Breast epithelium (tissue), 4 donors: ENCODE data around the gene KCNK7. TPM values are rescaled to one million over a fixed set of nuclear protein-coding genes. Genes with fewer than 3 reads are reported as not detected.
A peak's percentile ranks its signal among the peaks of the same experiment; 100 is the strongest.

Source experiments
- DNase-seq, 2 donors: peaks; one replicate each; pipeline ENCODE4 v3.0.0-alpha.2; 2019; ENCODE audit warnings: low spot score in 2 of 2
- H3K27ac ChIP-seq, 2 donors: fragments of 200-600 bp; sonication (generic) in 1 of 2; one replicate each; pipeline ENCODE4 v1.5.1; 2016 to 2019; ENCODE audit warnings: mild to moderate bottlenecking in 1 of 2
- H3K27me3 ChIP-seq, 2 donors: fragments of 200-600 bp; sonication (generic) in 1 of 2; one replicate each; pipeline versions ENCODE4 v1.5.1 to v1.6.0; 2017 to 2019; ENCODE audit warnings: control low read depth in 1 of 2, mild to moderate bottlenecking in 1 of 2
- H3K36me3 ChIP-seq: fragments of 200-600 bp; one replicate; pipeline ENCODE4 v1.5.1; 2019
- H3K4me1 ChIP-seq, 2 donors: fragments of 200-600 bp; sonication (generic); one replicate each; pipeline ENCODE4 v1.5.1; 2016 to 2019; ENCODE audit warnings: control low read depth in 1 of 2
- H3K4me3 ChIP-seq, 3 donors: fragments of 200-600 bp; sonication (generic); 1 replicate in 2 of 3; 2 replicates in 1 of 3; pipeline ENCODE4 v1.5.1; 2016 to 2019; ENCODE audit warnings: mild to moderate bottlenecking in 3 of 3, moderate library complexity in 2 of 3
- H3K9me3 ChIP-seq, 2 donors: fragments of 200-600 bp; sonication (generic) in 1 of 2; one replicate each; pipeline ENCODE4 v1.5.1; 2016 to 2019; ENCODE audit warnings: control low read depth in 1 of 2
- CTCF ChIP-seq, 3 donors: fragments of 450-650 bp; IDR thresholded peaks; one replicate each; pipeline ENCODE4 v1.5.1; 2016 to 2017; ENCODE audit warnings: antibody characterized with exemption in 3 of 3, mild to moderate bottlenecking in 3 of 3, moderate library complexity in 3 of 3
- POLR2A ChIP-seq: fragments of 450-650 bp; IDR thresholded peaks from one replicate; pipeline ENCODE4 v1.6.1; 2016; ENCODE audit warnings: antibody characterized with exemption, mild to moderate bottlenecking, moderate library complexity
- POLR2AphosphoS5 ChIP-seq, 3 donors: sonication (generic); formaldehyde crosslinking; IDR thresholded peaks; one replicate each; pipeline ENCODE4 v1.6.1; 2017; ENCODE audit warnings: antibody characterized with exemption in 3 of 3
- intact Hi-C: fragments of 100-400 bp; cut with DNase I; formaldehyde crosslinking; loops from one replicate; pipeline ENCODE4 v1.15.1; 2023; ENCODE audit warnings: low total_unique reads
- total RNA-seq, 3 donors: library from RNA; depleted of rRNA; stranded (reverse); fragments of >200 nt; gene quantifications; one replicate each; pipeline ENCODE4 v1.1.0, GENCODE V29; 2016

Gene KCNK7
- total RNA-seq, 3 donors from 2014 or later: 0.33 to 2.2 (median 0.80) TPM

DNA sequence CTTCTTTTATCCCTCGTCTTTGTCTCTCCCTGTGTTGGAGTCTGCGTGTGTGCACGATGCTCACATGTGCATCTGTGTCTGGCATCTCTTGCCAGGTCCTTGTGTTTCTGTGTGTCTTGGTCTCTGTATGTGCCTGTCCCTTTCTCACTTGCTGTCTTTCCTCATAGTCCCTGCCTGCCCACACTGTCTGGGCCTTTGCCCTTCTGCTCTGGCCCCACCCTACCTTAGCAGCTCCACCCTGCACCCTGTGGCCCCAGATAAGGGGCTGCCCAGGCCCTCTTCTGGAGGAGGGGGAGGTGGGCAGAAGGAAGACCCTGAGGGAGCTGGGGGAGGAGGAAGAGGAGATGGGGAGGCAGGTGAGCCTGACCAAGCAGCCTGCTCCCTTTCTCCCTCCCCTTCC lies 16.9 kb downstream of the KCNK7 start:
- Histone ChIP-seq H3K4me3 (no peak overlapping the region), H3K27ac (no peak overlapping the region), H3K4me1 (peaks cover 23 to 24% of the 10 kb centered on the region in 2 donors), H3K9me3 (no peaks in the 10 kb centered on the region), H3K27me3 (no peaks in the 10 kb centered on the region), H3K36me3 (no peaks in the 10 kb centered on the region)
- intact Hi-C loops: loop anchor here (5.0 kb wide), 1 partner anchor 34 kb away; the partner anchor contains the start of gene MAP3K11
- DNase-seq: no peak
- TF ChIP-seq CTCF (IDR thresholded peaks at IDR 0.05): no peak
- no peak for TF ChIP-seq POLR2AphosphoS5 (IDR thresholded peaks at IDR 0.05)
- no peak for TF ChIP-seq POLR2A

- peaks cover 24 to 26% of the 10 kb centered on the region in 2 donors for H3K4me1 ChIP-seq
- intact Hi-C loops: loop anchor here (5.0 kb wide), 1 partner anchor 34 kb away; the partner anchor contains the start of gene MAP3K11
- no peak for DNase-seq
- no peaks in the 10 kb centered on the region for H3K9me3 ChIP-seq
- H3K36me3 ChIP-seq: no peaks in the 10 kb centered on the region
- peak overlapping the region in 2 of 3 donors; percentile 60 to 75 for H3K4me3 ChIP-seq
- peak overlapping the region; percentile 96 to 97 for H3K27ac ChIP-seq
- no peaks in the 10 kb centered on the region for H3K27me3 ChIP-seq
- TF ChIP-seq CTCF (IDR thresholded peaks at IDR 0.05) (no peak), POLR2AphosphoS5 (IDR thresholded peaks at IDR 0.05) (no peak), POLR2A (no peak)
Measured at GRCh38 chr11:65578134-65578533, 17.5 kb downstream of the KCNK7 start.

DNA sequence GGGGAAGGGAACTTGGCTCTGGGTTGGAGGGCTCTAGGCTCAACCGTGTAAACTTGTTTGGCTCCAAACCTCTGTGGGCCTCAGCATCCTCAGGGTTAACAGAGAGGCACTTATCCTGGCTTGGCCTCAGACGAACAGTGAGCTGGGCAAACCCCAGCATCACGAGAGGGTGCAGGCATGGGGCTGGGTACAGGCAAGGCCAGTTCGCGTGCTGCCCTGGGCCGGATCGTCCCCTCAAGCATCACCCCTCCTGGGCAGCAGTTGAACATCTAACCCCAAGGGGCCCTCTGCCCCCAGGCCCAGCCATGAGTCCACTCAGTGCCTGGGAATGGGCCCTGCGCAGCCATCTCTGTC lies 17.9 kb downstream of the KCNK7 start:
- Histone ChIP-seq H3K9me3 (no peaks in the 10 kb centered on the region), H3K27me3 (no peaks in the 10 kb centered on the region), H3K4me1 (peaks cover 24 to 26% of the 10 kb centered on the region in 2 donors), H3K36me3 (no peaks in the 10 kb centered on the region), H3K4me3 (peak overlapping the region; percentile 60 to 91 (median 75)), H3K27ac (peak overlapping the region; percentile 96 to 97)
- no peak for DNase-seq
- intact Hi-C loops: loop anchor here (5.0 kb wide), 1 partner anchor 35 kb away; the partner anchor contains the start of gene MAP3K11
- TF ChIP-seq POLR2AphosphoS5 (IDR thresholded peaks at IDR 0.05) (no peak), CTCF (IDR thresholded peaks at IDR 0.05) (no peak)

DNA sequence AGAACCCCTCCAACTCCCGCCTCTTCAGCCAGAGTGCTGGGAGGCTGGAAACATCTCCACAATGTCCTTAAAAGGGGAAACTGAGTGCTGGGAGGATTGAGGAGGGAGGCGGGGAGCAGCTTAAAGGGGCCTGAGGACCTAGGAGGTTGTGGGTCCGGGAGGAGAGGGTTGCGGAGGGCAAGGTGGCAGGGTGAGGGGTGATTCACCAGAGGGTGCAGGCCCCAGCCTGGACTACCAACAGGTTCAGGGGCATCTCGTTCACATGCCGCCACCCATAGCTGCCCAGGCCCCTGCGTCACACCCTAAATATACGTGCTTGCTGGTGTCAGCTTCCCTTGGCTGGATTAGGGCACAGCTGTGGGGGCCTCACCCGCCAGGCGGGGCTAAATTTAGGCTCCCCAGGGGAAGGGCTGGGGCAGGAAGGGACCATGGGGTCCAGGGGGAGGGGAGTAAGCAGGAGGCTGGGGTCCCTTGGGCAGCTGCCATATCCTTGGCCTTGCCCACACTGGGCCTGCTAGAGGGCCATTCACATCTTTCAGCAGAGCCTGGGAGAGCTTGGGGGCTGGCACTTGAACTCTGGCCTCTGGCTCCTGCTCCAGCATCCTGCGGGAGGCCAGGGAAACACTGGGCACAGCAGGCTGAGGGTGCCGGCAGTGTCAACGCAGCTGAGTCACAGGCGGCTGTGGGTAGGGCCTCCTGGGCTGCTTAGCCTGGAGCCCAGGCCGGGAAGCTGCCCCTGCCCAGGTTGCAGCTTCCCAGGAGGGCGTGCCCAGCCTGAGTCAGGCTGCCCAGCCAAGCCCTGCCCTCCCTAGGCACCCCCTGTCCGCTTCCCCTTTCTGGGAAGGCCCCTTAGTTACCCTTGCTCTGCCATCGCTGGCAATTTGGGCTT lies 18.5 kb downstream of the KCNK7 start:
- H3K27me3 ChIP-seq: no peaks in the 10 kb centered on the region
- H3K4me3 ChIP-seq: peak overlapping the region; percentile 60 to 91 (median 75)
- intact Hi-C loops: loop anchor here (5.0 kb wide), 1 partner anchor 35 kb away; the partner anchor contains the start of gene MAP3K11
- H3K27ac ChIP-seq: peak overlapping the region; percentile 96 to 97
- peaks cover 24 to 26% of the 10 kb centered on the region in 2 donors for H3K4me1 ChIP-seq
- no peak for DNase-seq
- no peaks in the 10 kb centered on the region for H3K36me3 ChIP-seq
- TF ChIP-seq POLR2A: no peak
- no peak for TF ChIP-seq CTCF (IDR thresholded peaks at IDR 0.05)
- no peak for TF ChIP-seq POLR2AphosphoS5 (IDR thresholded peaks at IDR 0.05)
- H3K9me3 ChIP-seq: no peaks in the 10 kb centered on the region

DNA sequence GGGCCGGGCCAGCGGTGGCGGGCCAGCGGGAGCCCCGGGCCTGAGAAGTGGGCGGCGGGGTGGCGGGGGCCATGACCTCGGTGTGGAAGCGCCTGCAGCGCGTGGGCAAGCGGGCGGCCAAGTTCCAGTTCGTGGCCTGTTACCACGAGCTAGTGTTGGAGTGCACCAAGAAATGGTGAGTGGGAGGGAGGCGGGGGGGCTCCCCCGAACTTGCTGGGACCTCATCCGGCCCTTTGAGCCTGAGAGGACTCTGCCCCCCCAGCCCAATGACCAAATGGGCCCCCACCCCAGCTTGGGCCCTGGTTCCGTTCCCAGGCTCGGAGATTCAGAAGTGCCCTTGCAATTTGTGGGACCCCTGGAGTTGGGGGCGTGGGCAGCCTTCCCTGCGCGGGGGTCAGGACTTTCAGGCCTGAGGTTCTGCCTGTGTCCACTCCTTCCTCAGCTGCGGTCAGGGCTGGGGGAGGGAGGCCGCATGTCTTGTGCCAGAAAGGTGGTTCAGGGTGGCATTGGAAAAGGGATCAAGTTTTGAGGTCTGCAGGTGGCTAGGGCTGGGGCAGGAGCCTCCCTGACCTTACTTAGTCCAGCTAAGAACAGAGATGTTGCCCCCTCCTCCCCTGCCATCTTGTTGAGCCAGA lies 19.3 kb downstream of the KCNK7 start:
- no peaks in the 10 kb centered on the region for H3K9me3 ChIP-seq
- intact Hi-C loops: loop anchor here (5.0 kb wide), 1 partner anchor 36 kb away; the partner anchor contains the start of gene MAP3K11
- H3K27ac ChIP-seq: peak overlapping the region; percentile 96 to 97
- peaks cover 30 to 32% of the 10 kb centered on the region in 2 donors for H3K4me1 ChIP-seq
- H3K4me3 ChIP-seq: peak overlapping the region; percentile 60 to 91 (median 75)
- no peaks in the 10 kb centered on the region for H3K27me3 ChIP-seq
- no peak for DNase-seq
- no peak for TF ChIP-seq CTCF (IDR thresholded peaks at IDR 0.05)
- TF ChIP-seq POLR2A: no peak
- no peak for TF ChIP-seq POLR2AphosphoS5 (IDR thresholded peaks at IDR 0.05)
- no peaks in the 10 kb centered on the region for H3K36me3 ChIP-seq
